DND-41 (cell line): Measurements from ENCODE around the gene CYB561.

Experiments
- ATAC-seq: fragments of 200-7000 bp; cut with Tn5 transposase; 3 replicates; pipeline ENCODE4 v1.9.1; 2021; ENCODE audit warnings: low read depth; ENCODE audit not compliant: insufficient read depth
- DNase-seq: peaks from one replicate; pipeline ENCODE4 v3.0.0-alpha.2; 2020
- H2AFZ ChIP-seq: 2 replicates; pipeline ENCODE4 v1.6.0; 2012; ENCODE audit warnings: low read depth, low read length
- H3K27ac ChIP-seq: 2 replicates; pipeline ENCODE4 v1.5.1; 2012; ENCODE audit warnings: low read length, inconsistent platforms
- H3K27me3 ChIP-seq: fragments of 200-600 bp; sonication (generic); 2 replicates; pipeline ENCODE4 v1.6.0; 2012; ENCODE audit warnings: low read length, mild to moderate bottlenecking, inconsistent platforms; ENCODE audit not compliant: insufficient read depth, poor library complexity
- H3K36me3 ChIP-seq: 2 replicates; pipeline ENCODE4 v1.5.1; 2012; ENCODE audit warnings: low read length, inconsistent platforms; ENCODE audit not compliant: insufficient read depth
- H3K4me1 ChIP-seq: 2 replicates; pipeline ENCODE4 v1.5.1; 2012; ENCODE audit warnings: mild to moderate bottlenecking, low read length; ENCODE audit not compliant: insufficient read depth
- H3K4me2 ChIP-seq: 2 replicates; pipeline ENCODE4 v1.6.0; 2012; ENCODE audit warnings: mild to moderate bottlenecking, moderate library complexity, low read length, inconsistent platforms; ENCODE audit not compliant: insufficient read depth
- H3K4me3 ChIP-seq, 2 experiments: fragments of 200-600 bp in 1 of 2; shearing (Covaris generic) in 1 of 2; 2 replicates each; pipeline ENCODE4 v1.5.1; 2012 to 2016; ENCODE audit warnings: inconsistent platforms in 2 of 2, low read length in 2 of 2, mild to moderate bottlenecking in 2 of 2, low read depth in 1 of 2, moderate library complexity in 1 of 2
- H3K79me2 ChIP-seq: 2 replicates; pipeline ENCODE4 v1.6.0; 2012; ENCODE audit warnings: low read length, inconsistent platforms; ENCODE audit not compliant: insufficient read depth
- H3K9ac ChIP-seq: 2 replicates; pipeline ENCODE4 v1.6.0; 2012; ENCODE audit warnings: low read depth, mild to moderate bottlenecking, inconsistent platforms, low read length, moderate library complexity
- H3K9me3 ChIP-seq: 2 replicates; pipeline ENCODE4 v1.5.1; 2012; ENCODE audit warnings: low read length, moderate library complexity, mild to moderate bottlenecking, inconsistent platforms; ENCODE audit not compliant: insufficient read depth, severe bottlenecking
- H4K20me1 ChIP-seq: 2 replicates; pipeline ENCODE4 v1.6.0; 2012; ENCODE audit warnings: low read length; ENCODE audit not compliant: insufficient read depth
- CTCF ChIP-seq: IDR thresholded peaks from 2 replicates; pipeline ENCODE4 v1.5.1; 2012; ENCODE audit warnings: borderline replicate concordance, low read length, moderate library complexity, mild to moderate bottlenecking; ENCODE audit not compliant: poor library complexity, severe bottlenecking; ENCODE audit errors: extremely low read depth
- EZH2 ChIP-seq: IDR thresholded peaks from 3 replicates; pipeline ENCODE4 v1.6.1; 2012; ENCODE audit warnings: borderline replicate concordance, low read depth, mild to moderate bottlenecking, moderate library complexity, low read length, inconsistent platforms; ENCODE audit not compliant: severe bottlenecking

CYB561 gene

DNA sequence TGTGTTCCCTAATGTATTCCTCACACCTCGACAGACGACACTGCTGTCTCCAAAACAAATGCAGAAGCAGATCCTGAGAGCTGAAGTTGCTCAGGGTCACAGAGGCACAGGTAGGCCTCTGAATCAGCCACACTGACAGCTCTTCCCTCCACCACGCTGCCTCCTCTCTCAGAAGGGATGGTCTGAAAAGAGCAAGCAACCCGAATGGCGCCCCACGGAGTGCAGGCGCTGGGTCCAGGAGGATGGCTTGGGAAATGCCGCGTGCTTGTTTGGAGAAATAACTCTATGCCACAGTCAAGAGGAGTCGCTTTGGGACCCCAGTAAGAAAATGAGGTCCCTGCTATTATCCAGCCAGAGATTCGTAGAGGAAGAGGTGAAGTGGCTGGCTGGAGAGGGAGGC, 15.9 kb downstream of the CYB561 start:
- H3K4me1 ChIP-seq: peaks cover 64% of the 10 kb centered on the region
- no peak for DNase-seq

DNA sequence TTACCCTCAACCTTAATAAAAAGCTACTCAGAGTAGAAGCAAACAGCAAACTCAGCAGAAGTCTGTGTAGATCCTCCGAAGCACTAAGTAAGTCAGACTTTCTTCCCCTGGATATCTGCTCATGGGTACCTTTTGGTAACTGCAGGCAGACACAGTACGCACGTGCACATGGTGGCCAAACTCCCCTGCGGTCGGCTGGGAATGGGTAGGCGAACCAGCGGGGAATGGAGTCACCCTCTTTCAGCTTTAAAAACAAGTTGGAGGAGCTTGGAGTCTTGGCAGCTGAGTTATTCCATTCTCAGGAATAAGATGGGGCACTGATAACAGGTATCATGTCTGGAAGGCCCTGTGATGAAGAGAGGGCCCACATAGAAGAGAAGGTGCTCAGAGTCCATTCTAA, 16.3 kb downstream of the CYB561 start:
- Histone ChIP-seq H3K9ac (no peak overlapping the region), H3K4me2 (no peak overlapping the region), H3K27ac (no peak overlapping the region), H2AFZ (no peak overlapping the region), H3K9me3 (no peaks in the 10 kb centered on the region), H3K36me3 (no peaks in the 10 kb centered on the region), H3K79me2 (no peaks in the 10 kb centered on the region), H3K4me1 (peaks cover 60% of the 10 kb centered on the region), H4K20me1 (no peaks in the 10 kb centered on the region; the same call in 1 of the 2 replicates), H3K27me3 (no peaks in the 10 kb centered on the region), H3K4me3 (no peak overlapping the region)
- TF ChIP-seq EZH2 (no peak), CTCF (no peak)
- no peak for ATAC-seq
- no peak for DNase-seq

More for the DNA sequence above, 15.9 kb downstream of the CYB561 start:
- Histone ChIP-seq H3K36me3 (no peaks in the 10 kb centered on the region), H4K20me1 (no peaks in the 10 kb centered on the region; the same call in 1 of the 2 replicates), H3K27me3 (no peaks in the 10 kb centered on the region), H3K9me3 (no peaks in the 10 kb centered on the region), H3K4me3 (no peak overlapping the region), H2AFZ (no peak overlapping the region), H3K79me2 (no peaks in the 10 kb centered on the region), H3K9ac (no peak overlapping the region), H3K4me2 (no peak overlapping the region), H3K27ac (no peak overlapping the region)
- ATAC-seq: no peak
- TF ChIP-seq EZH2: no peak
- TF ChIP-seq CTCF: no peak

GRCh38 chr17:63426917-63427308, 19.2 kb downstream of the CYB561 start:
- Histone ChIP-seq H3K27ac (no peak overlapping the region), H4K20me1 (no peaks in the 10 kb centered on the region; the same call in 1 of the 2 replicates), H3K4me2 (no peak overlapping the region), H3K27me3 (no peaks in the 10 kb centered on the region), H3K4me3 (no peak overlapping the region), H3K9ac (no peak overlapping the region), H3K79me2 (no peaks in the 10 kb centered on the region), H3K36me3 (no peaks in the 10 kb centered on the region), H2AFZ (no peak overlapping the region), H3K9me3 (no peaks in the 10 kb centered on the region), H3K4me1 (peaks cover 31% of the 10 kb centered on the region)
- no peak for ATAC-seq
- TF ChIP-seq CTCF: no peak
- TF ChIP-seq EZH2: no peak
- no peak for DNase-seq

DNA sequence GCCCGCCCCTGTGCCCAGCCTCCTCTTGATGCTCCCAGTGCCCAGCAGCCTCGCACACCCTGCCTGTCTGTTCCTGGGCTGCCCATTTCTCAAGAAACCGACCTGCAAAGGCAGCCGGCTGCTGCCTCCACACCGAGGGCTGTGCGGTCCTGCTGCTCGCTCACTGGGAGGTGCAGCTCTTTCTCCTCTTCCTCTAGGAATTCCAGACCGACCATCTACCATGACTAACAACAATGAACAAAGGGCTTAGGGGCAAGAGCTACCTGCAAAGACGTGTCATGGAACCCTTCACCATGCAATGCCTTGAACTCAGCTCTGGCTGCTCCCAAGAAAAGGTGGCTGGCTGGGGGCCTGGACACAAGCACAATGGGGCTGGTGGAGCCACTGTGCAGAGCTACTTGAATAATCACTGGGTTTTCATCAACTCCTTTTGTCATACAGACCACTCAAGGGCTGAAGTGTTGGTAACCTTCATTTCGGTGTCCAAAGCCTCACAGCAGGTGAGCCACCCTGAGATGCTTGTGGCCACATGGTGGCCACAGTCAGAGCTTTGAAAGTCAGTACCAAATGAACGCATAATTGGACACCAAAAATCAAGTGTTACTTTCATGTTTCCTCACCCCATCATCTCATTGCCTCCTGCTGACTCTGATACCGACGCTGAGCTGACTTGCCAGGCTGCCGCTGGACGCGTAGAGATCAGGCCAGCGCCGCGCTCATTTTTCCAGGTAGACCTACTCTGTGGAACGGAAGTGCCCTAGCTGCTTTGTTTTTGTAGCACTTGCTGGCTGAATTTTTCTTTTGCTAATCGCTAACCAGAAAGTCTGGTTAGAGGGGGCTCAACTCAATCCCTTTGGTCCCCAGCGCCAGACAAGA, 19.8 kb downstream of the CYB561 start:
- no peaks in the 10 kb centered on the region for H3K9me3 ChIP-seq
- H3K4me2 ChIP-seq: no peak overlapping the region
- H3K36me3 ChIP-seq: no peaks in the 10 kb centered on the region
- TF ChIP-seq CTCF (no peak), EZH2 (no peak)
- H3K79me2 ChIP-seq: no peaks in the 10 kb centered on the region
- H2AFZ ChIP-seq: no peak overlapping the region
- H3K27ac ChIP-seq: no peak overlapping the region
- no peaks in the 10 kb centered on the region; the same call in 1 of the 2 replicates for H4K20me1 ChIP-seq
- no peak overlapping the region for H3K9ac ChIP-seq
- DNase-seq: no peak
- H3K27me3 ChIP-seq: no peaks in the 10 kb centered on the region
- ATAC-seq: no peak
- H3K4me3 ChIP-seq: no peak overlapping the region
- H3K4me1 ChIP-seq: peaks cover 29% of the 10 kb centered on the region
